ENCODE measurements around the gene CCDC43.
"Not testable (repeated sequence)": the region's sequence is repeated elsewhere in the genome, so short reads cannot be mapped to it uniquely, and the experiment has no call there.

Gene CCDC43, protein sequence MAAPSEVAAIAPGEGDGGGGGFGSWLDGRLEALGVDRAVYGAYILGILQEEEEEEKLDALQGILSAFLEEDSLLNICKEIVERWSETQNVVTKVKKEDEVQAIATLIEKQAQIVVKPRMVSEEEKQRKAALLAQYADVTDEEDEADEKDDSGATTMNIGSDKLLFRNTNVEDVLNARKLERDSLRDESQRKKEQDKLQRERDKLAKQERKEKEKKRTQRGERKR

DNA sequence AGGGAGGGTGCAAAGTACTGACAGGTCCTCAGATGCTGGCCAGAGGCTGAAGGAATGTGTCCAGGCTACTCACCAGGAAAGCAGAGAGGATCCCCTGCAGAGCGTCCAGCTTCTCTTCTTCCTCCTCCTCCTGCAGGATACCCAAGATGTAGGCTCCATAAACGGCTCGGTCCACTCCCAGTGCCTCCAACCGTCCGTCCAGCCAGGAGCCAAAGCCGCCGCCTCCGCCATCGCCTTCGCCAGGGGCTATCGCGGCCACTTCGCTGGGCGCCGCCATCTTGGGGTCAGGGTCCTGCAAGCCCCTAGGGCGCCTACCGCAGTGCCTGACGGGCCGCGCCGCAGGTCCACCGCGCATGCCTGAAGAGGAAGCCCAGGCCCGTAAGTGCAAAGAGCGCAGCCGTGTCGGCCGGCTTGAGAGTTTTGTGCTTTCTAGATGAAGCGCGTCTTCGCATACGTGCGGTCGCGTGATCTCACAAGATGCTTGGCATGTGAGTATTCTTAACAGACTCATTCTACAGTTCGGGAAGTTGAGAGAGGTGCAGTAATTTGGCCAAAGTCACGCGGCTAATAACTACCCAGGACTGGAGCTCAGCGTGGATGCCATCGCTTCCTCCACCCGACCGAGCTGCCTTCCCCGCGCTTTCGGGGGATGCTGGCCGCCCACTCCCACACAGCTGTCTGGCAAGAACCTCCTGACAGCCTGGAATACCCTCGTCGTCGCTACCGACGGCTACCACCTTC lies at the start of gene CCDC43:
CCDC43 (minus strand) TSS at position 300 of the 741 bp plus-strand sequence; CDS start at position 277, 23 bp downstream.
- peak; percentile 79 to 82 (median 82) for DNase-seq (ENCODE audit: low read depth in 2 of 3, low spot score in 2 of 3)

DNA sequence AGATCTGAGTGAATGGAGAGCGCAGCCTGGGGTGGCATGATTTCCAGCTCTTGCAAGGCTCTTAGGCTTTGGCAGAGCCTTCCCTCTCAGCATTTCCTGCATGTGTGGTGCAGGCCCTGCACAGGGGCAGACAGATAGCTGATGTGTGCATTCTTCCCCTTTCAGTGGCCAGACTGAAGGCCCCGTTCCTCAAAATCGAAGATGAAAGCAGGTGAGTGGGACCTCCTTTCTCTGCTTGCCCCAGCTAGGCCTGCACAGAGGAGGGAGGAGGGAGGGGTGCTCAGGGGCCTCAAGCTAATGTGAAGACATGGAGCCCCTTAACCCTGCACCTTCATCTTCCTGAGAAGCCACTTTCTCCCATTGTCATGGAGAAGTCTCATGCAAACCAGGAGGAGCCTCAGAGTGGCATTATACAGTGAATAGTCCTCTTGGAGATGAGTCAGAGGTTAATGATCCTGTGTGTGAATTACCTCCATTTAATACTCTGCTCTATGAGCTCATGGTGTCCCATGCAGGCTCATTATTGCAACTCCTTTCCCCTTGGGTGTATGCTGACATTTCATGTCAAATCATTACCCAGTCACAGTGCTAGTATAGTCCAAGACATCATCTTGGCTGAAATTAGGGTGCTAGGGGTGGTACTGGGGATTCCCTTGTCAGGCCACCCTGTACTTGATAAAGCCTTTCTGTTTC lies 48.8 kb upstream of the CCDC43 start:
- no peak for DNase-seq (ENCODE audit: low read depth in 2 of 3, low spot score in 2 of 3)

- DNase-seq (ENCODE audit: low read depth in 2 of 3, low spot score in 2 of 3) = no peak
Measured at GRCh38 chr17:44736551-44737240, 47.1 kb upstream of the CCDC43 start.

DNA sequence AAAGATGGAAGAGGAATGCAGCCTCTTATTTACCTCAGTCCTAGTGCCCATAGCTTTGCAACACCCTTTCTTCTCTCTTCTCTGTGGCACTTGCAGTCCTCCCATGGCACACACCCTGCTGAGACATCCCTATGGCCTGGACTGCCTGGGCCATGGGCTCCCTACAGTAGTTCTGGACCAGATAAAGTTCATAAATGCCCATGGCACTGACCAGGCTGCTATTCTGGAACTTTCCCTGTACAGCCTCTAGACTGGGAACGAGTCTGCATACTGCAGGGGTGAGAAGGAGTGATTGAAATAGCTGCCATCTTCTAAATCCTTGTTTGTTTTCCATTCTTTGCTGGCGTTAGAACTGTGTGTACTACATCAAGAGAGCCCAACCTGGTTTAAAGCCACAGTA lies 44.7 kb upstream of the CCDC43 start:
- DNase-seq (ENCODE audit: low read depth in 2 of 3, low spot score in 2 of 3) = no peak

DNA sequence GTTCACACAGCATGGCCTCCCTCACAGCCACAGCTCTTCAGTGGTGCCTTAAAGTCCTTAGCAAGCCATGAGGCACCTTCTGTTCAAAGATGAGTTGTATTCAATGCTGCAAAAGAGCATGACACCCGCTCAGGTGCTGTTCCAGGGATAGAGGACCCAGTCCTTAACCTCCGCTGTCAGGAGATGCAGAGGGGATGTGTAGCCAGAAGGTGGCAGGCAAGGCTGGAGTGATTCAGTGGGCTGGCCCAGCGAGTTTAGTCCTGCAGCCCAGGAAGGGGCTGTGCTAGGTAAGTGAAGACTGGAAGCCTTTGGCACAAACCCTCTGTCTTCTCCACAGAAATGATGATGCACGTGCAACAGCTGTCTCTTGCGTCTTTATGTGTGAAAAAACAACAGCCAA lies 44.2 kb upstream of the CCDC43 start:
- DNase-seq (ENCODE audit: low read depth in 2 of 3, low spot score in 2 of 3) = no peak

DNA sequence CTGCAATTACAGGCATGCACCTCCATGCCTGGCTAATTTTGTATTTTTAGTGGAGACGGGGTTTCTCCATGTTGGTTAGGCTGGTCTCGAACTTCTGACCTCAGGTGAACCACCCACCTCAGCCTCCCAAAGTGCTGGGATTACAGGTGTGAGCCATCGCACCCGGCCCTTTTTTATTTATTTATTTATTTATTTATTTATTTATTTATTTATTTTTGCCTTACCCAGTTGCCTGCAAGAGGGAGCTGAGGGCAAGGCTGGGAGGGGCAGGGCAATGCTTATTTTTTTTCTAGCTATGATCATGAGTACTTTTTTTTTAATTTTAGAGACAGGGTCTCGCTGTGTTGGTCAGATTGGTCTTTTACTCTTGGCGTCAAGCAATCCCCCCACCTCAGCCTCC lies 36.5 kb upstream of the CCDC43 start:
- not testable (repeated sequence) for DNase-seq (ENCODE audit: low read depth in 2 of 3, low spot score in 2 of 3)

GRCh38 chr17:44722254-44722653 lies 32.7 kb upstream of the CCDC43 start:
- no peak for DNase-seq (ENCODE audit: low read depth in 2 of 3, low spot score in 2 of 3)

- no peak for DNase-seq (ENCODE audit: low read depth in 2 of 3, low spot score in 2 of 3)
Measured at GRCh38 chr17:44719444-44719843, 29.9 kb upstream of the CCDC43 start.

- peak; percentile 42 to 55 (median 48) for DNase-seq (ENCODE audit: low read depth in 2 of 3, low spot score in 2 of 3)
Measured at GRCh38 chr17:44708401-44709263, 19.1 kb upstream of the CCDC43 start, which contains the start of gene DBF4B. DBF4B (plus strand) TSS chr17:44708665; CDS start chr17:44708821, 156 bp downstream.

GRCh38 chr17:44707755-44708400 lies 18.3 kb upstream of the CCDC43 start:
- no peak for DNase-seq (ENCODE audit: low read depth in 2 of 3, low spot score in 2 of 3)

DNA sequence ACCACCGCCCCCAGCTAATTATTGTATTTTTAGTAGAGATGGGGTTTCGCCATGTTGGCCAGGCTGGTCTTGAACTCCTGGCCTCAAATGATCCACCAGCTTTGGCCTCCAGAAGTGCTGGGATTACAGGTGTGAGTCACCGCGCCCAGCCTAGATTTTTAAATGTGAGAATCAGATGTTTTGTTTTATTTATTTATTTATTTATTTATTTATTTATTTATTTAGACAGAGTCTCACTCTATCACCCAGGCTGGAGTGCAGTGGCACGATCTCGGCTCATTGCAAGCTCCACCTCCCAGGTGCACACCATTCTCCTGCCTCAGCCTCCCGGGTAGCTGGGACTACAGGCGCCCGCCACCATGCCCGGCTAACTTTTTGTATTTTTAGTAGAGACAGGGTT lies 10.7 kb upstream of the CCDC43 start:
- DNase-seq (ENCODE audit: low read depth in 2 of 3, low spot score in 2 of 3) = not testable (repeated sequence)

DNA sequence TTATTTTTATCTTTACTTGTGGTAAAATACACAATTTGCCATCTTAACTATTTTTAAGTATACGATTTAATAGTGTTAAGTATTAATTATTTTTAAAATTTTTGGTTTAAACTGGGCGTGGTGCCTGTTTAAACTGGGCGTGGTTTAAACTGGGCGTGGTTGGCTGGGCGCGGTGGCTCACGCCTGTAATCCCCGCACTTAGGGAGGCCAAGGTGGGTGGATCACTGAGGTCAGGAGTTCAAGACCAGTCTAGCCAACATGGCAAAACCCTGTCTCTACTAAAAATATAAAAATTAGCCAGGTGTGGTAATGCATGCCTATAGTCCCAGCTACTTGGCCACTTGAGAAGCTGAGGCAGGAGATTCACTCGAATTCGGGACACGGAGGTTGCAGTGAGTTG lies 4.0 kb upstream of the CCDC43 start:
- no peak for DNase-seq (ENCODE audit: low read depth in 2 of 3, low spot score in 2 of 3)

DNA sequence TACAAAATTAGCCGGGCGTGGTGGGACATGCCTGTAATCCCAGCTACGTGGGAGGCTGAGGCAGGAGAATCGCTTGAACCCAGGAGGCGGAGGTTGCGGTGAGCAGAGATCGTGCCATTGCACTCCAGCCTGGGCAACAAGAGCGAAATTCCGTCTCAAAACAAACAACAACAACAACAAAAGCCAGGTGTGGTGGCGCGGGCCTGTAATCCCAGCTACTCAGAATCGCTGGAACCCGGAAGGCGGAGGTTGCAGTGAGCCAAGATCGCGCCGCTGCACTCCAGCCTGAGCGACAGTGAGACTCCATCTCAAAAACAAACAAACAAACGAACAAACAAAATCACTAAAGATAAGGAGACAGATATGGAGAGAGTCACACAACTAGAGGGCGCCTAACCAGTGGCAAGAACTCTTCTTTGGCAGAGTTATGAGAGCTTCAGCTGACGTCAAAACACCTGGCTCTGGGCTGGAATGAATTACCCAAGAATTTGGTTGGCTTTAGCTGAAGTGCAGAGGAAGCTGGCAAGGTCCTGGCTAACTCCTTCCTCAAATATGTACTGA lies 1.2 kb upstream of the CCDC43 start:
- not testable (repeated sequence) for DNase-seq (ENCODE audit: low read depth in 2 of 3, low spot score in 2 of 3)

DNA sequence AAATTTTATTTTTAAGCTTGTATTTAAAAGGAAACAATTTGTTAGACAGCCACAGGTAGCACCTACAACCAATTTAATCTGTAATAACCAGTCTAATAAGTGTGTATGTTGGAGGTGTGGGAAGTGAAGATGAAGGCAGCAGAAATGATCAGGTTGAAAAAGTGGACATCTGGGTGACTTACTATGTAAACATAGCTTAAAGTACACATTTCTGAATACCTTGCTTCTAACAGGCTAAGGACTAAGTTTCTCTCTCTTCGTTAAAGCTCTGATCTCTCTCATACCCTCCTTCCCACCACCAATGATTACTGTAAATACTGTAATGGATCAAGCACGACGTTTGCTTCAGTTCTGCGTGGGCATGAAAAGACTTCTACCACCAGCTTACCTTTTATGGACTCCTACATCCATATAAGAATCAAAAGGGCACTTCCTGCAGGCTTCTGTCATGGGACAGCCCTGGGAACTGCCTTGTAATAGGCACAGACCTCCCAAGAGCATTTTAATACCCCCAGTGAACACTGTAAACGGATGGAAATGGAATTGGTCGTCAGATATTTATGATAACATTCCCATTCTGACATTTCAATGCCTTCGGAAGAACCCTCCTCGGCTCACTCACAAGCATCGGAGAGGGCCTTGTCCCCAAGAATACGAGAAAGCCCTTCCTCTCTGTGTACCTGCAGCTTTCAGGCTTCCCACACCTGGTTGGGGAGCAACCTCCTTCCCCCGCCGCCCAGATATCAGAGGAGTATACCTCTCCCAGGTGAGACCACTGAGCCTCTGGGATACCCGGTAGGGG lies 700 bp downstream of the CCDC43 start:
- DNase-seq (ENCODE audit: low read depth in 2 of 3, low spot score in 2 of 3) = peak in 1 of 3 experiments; percentile 10

DNA sequence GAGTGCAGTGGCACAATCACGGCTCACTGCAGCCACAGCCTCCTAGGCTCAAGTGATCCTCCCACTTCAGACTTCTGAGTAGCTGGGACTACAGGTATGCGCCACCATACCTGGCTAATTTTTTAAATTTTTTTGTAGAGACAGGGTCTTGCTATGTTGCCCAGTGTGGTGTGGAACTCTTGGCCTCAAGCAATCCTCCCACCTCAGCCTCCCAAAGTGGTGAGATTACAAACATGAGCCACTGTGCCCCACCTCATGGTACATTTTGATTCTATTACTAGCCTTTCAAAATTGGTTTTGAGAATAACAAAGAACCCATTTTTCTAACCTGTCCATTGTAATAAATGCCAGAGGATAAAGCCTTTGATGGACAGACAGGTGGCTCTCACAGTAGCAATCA lies 1.4 kb downstream of the CCDC43 start:
- no peak for DNase-seq (ENCODE audit: low read depth in 2 of 3, low spot score in 2 of 3)

DNA sequence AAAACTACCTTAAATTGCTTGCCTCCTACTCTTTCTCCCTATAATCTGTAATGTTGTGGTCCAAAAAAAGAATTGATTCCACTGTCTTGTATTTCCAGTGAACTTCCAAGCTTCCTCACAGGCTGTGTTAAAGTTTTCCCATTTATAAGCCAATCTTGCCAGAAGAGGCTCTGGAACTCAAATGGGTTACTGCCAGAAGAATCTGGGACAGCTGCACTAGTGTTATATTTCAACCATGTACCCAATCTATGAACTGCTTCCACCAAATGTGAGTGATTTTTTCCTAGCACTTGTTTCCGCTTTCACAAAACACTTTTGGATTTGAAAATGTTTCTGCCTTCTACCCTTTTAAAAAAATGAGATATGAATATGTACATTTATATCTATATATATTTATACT lies 1.8 kb downstream of the CCDC43 start:
- DNase-seq (ENCODE audit: low read depth in 2 of 3, low spot score in 2 of 3) = no peak

- DNase-seq (ENCODE audit: low read depth in 2 of 3, low spot score in 2 of 3) = not testable (repeated sequence)
Measured at GRCh38 chr17:44683303-44683702, 6.3 kb downstream of the CCDC43 start.

GRCh38 chr17:44677136-44677535 lies 12.4 kb downstream of the CCDC43 start:
- DNase-seq (ENCODE audit: low read depth in 2 of 3, low spot score in 2 of 3) = no peak

DNA sequence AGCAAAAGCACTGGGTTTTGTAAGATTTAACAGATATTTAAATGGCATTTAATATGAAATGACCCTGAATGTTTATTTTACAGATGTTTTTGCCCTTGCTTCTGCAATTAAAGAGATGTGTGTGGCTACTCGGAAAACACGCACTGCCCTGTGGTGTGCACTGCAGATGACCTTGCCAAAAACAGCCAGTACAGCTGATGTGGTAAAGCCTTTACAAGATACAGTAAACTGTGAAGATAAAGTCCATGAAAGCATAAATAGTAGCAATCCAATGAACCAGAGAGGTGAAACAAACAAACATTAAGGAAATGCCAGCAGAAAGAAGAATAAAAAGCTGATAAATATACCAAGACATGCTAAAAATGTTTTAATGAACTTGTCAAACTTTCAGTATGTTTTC lies 15.7 kb downstream of the CCDC43 start:
- DNase-seq (ENCODE audit: low read depth in 2 of 3, low spot score in 2 of 3) = no peak

Data from activated CD8-positive, alpha-beta memory T cell treated with anti-CD3 and anti-CD28 coated beads for 48 hours (primary cell).